Upper lobe of left lung (tissue), 4 donors: ENCODE data around the gene INTU.

ENCODE experiments used
- CTCF ChIP-seq, 6 experiments: fragments of 450-650 bp in 4 of 6; fragments of 200-600 bp in 2 of 6; sonication (generic) in 2 of 6; IDR thresholded peaks; one replicate each; pipeline ENCODE4 v1.5.1; 2016 to 2019; ENCODE audit warnings: antibody characterized with exemption in 6 of 6
- EP300 ChIP-seq, 4 donors: sonication (generic); formaldehyde crosslinking; IDR thresholded peaks; one replicate each; pipeline ENCODE4 v1.5.1; 2017; ENCODE audit warnings: antibody characterized with exemption in 4 of 4, control low read depth in 2 of 4
- POLR2A ChIP-seq, 4 donors: fragments of 450-650 bp; IDR thresholded peaks; one replicate each; pipeline ENCODE4 v1.5.1; 2016 to 2017; ENCODE audit warnings: antibody characterized with exemption in 4 of 4, mild to moderate bottlenecking in 2 of 4
- POLR2AphosphoS5 ChIP-seq, 2 donors: sonication (generic); formaldehyde crosslinking; IDR thresholded peaks; one replicate each; pipeline ENCODE4 v1.5.1; 2017; ENCODE audit warnings: antibody characterized with exemption in 2 of 2

GRCh38 chr4:127747883-127748282 lies 115.1 kb downstream of the INTU start:
- TF ChIP-seq CTCF (IDR thresholded peaks at IDR 0.05) (no peak), EP300 (IDR thresholded peaks at IDR 0.05) (no peak), POLR2A (IDR thresholded peaks at IDR 0.05) (no peak), POLR2AphosphoS5 (IDR thresholded peaks at IDR 0.05) (no peak)
